Measurements from ENCODE around the gene CRACR2B. TPM values are rescaled to one million over a fixed set of nuclear protein-coding genes. Genes with fewer than 3 reads are reported as not detected.

The CRACR2B gene
- total RNA-seq, 1 experiment from 2014 or later = 11.8 TPM

- H3K4me3 ChIP-seq (replicated peaks in 1 of 2; ENCODE audit: low read depth in 1 of 2, low read length in 2 of 2) = no peak overlapping the region
- no peak overlapping the region for H3K4me2 ChIP-seq (ENCODE audit: low read length)
- H2AFZ ChIP-seq (ENCODE audit: low read depth, low read length, poor library complexity, severe bottlenecking) = no peak overlapping the region
- ChIA-PET RAD21 (ENCODE audit: low non-redundant PET in 1 of 2, low total read pairs in 2 of 2, uncharacterized antibody in 2 of 2, unreplicated experiment in 2 of 2) (interaction anchor here in 1 of 2 experiments (1.0 kb wide), 1 partner anchor 15 kb away, joined by 3 read pairs; no protein-coding TSS in a partner anchor), CTCF (no interaction called here), POLR2A (no interaction called here)
- H3K36me3 ChIP-seq (ENCODE audit: control insufficient read depth in 1 of 2, insufficient read depth in 2 of 2, low read length in 2 of 2) = no peaks in the 10 kb centered on the region
- BruUV-seq (replicated peaks) = no TSS peak
- no peaks in the 10 kb centered on the region for H3K9me2 ChIP-seq (ENCODE audit: insufficient read depth)
- H4K20me1 ChIP-seq (ENCODE audit: insufficient read depth) = no peaks in the 10 kb centered on the region
- no peak overlapping the region for H3K27ac ChIP-seq (ENCODE audit: low read depth, low read length)
- ATAC-seq = no peak
- no peak overlapping the region for H3K9ac ChIP-seq (ENCODE audit: low read length)
- intact Hi-C loops (cut with micrococcal nuclease) = no loop called here
- no peaks in the 10 kb centered on the region for H3K27me3 ChIP-seq (ENCODE audit: insufficient read depth, low read length)
- H3K79me2 ChIP-seq (ENCODE audit: insufficient read depth, low read length) = no peaks in the 10 kb centered on the region
- peaks cover 7 to 26% of the 10 kb centered on the region in 2 experiments for H3K4me1 ChIP-seq (ENCODE audit: control insufficient read depth in 1 of 2, insufficient read depth in 2 of 2, low read length in 2 of 2)
- no peak for DNase-seq (ENCODE audit: low read depth, low spot score)
- H3K9me3 ChIP-seq (ENCODE audit: control insufficient read depth in 1 of 2, insufficient read depth in 1 of 2, low read depth in 1 of 2, low read length in 2 of 2) = no peaks in the 10 kb centered on the region
- TF ChIP-seq EZH2phosphoT487 (IDR thresholded peaks at IDR 0.05; ENCODE audit: borderline replicate concordance) (no peak), MAX (IDR thresholded peaks at IDR 0.05) (no peak), JUND (IDR thresholded peaks at IDR 0.05) (no peak), EGR1 (IDR thresholded peaks at IDR 0.05; ENCODE audit: low read depth) (no peak), FOSL1 (IDR thresholded peaks at IDR 0.05; ENCODE audit: low read depth) (no peak), ZFX (IDR thresholded peaks at IDR 0.05) (no peak), SIN3A (IDR thresholded peaks at IDR 0.05; ENCODE audit: low read depth) (no peak), EZH2 (IDR thresholded peaks at IDR 0.05) (no peak), POLR2AphosphoS5 (IDR thresholded peaks at IDR 0.05; ENCODE audit: low read depth, low read length) (no peak), RAD21 (IDR thresholded peaks at IDR 0.05; ENCODE audit: low read depth) (no peak), ZBTB33 (IDR thresholded peaks at IDR 0.05; ENCODE audit: extremely low read depth, insufficient replicate concordance, low read length) (no peak)
- TF ChIP-seq, protein P1, sequence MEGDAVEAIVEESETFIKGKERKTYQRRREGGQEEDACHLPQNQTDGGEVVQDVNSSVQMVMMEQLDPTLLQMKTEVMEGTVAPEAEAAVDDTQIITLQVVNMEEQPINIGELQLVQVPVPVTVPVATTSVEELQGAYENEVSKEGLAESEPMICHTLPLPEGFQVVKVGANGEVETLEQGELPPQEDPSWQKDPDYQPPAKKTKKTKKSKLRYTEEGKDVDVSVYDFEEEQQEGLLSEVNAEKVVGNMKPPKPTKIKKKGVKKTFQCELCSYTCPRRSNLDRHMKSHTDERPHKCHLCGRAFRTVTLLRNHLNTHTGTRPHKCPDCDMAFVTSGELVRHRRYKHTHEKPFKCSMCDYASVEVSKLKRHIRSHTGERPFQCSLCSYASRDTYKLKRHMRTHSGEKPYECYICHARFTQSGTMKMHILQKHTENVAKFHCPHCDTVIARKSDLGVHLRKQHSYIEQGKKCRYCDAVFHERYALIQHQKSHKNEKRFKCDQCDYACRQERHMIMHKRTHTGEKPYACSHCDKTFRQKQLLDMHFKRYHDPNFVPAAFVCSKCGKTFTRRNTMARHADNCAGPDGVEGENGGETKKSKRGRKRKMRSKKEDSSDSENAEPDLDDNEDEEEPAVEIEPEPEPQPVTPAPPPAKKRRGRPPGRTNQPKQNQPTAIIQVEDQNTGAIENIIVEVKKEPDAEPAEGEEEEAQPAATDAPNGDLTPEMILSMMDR (IDR thresholded peaks at IDR 0.05 in 2 of 3, conservative IDR thresholded peaks at IDR 0.05 in 1 of 3; ENCODE audit: borderline replicate concordance in 1 of 3, insufficient read depth in 1 of 3, low read depth in 2 of 3, low read length in 2 of 3) = no peak
Observed at GRCh38 chr11:861105-861479, 33.4 kb downstream of the CRACR2B start.

All from HCT116 (cell line).